Left colon (tissue), 2 donors: Measurements from ENCODE around the gene PRR16. TPM values are rescaled to one million over a fixed set of nuclear protein-coding genes. Genes with fewer than 3 reads are reported as not detected.
"Not testable (repeated sequence)": the region's sequence is repeated elsewhere in the genome, so short reads cannot be mapped to it uniquely, and the experiment has no call there.

ENCODE experiments used
- ATAC-seq: fragments of 200-7000 bp; cut with Tn5 transposase; one replicate; pipeline ENCODE4 v1.9.1; 2020; ENCODE audit warnings: mild to moderate bottlenecking, moderate library complexity
- DNase-seq, 2 donors: peaks; one replicate each; pipeline ENCODE4 v3.0.0-alpha.2; 2020
- intact Hi-C, 2 donors: fragments of 100-400 bp; cut with DNase I in 1 of 2; cut with micrococcal nuclease in 1 of 2; formaldehyde crosslinking; loops; one replicate each; pipeline versions ENCODE4 v1.11.2 to v1.14.0; 2022; cut with DNase I, micrococcal nuclease
- long read RNA-seq: library from polyadenylated mRNA; unstranded; transcript quantifications from one replicate; pipeline ENCODE4 v2.0.0, GENCODE V29; 2021
- total RNA-seq, 2 donors: library from RNA; stranded (reverse); fragmentation: NEBNext Ultra II Directional; extraction: Animal tissue kit (Norgen Biotek cat#: 25700); gene quantifications; one replicate each; pipeline ENCODE4 v1.2.1, GENCODE V29; 2021
- donor health status: DM: no; HTN: no; CAD: no.
- donor health status: DM: yes; HTN: yes; CAD: no.

The PRR16 gene
- 1 to 10 TPM; 1.6 to 2.4 TPM for total RNA-seq
- long read RNA-seq: 0 reads

- ATAC-seq (peak; percentile 83), DNase-seq (peak in 1 of 2 donors; percentile 42)
- intact Hi-C loops: no loop called here
Observed at GRCh38 chr5:120463991-120464626, at the start of gene PRR16. Gene PRR16 (plus strand): TSS chr5:120464300.

- DNase-seq (no peak), ATAC-seq (no peak)
- intact Hi-C loops: no loop called here
Observed at GRCh38 chr5:120415985-120416384, 48.1 kb upstream of the PRR16 start.

- intact Hi-C loops: no loop called here
- DNase-seq (no peak), ATAC-seq (no peak)
Observed at GRCh38 chr5:120419127-120419526, 45.0 kb upstream of the PRR16 start.

GRCh38 chr5:120426633-120427275 lies 37.3 kb upstream of the PRR16 start:
- intact Hi-C loops, DNase-seq, ATAC-seq: not testable (repeated sequence)

- ATAC-seq (no peak), DNase-seq (no peak)
Observed at GRCh38 chr5:120430572-120430971, 33.5 kb upstream of the PRR16 start.

GRCh38 chr5:120432861-120433260 lies 31.2 kb upstream of the PRR16 start:
- intact Hi-C loops: no loop called here
- no peak for ATAC-seq

More at GRCh38 chr5:120430572-120430971, 33.5 kb upstream of the PRR16 start:
- intact Hi-C loops: no loop called here

GRCh38 chr5:120435129-120435528 lies 29.0 kb upstream of the PRR16 start:
- DNase-seq (no peak), ATAC-seq (no peak)
- intact Hi-C loops: no loop called here

More at GRCh38 chr5:120432861-120433260, 31.2 kb upstream of the PRR16 start:
- no peak for DNase-seq

- ATAC-seq (no peak), DNase-seq (no peak)
- intact Hi-C loops: no loop called here
Observed at GRCh38 chr5:120436996-120437395, 27.1 kb upstream of the PRR16 start.

GRCh38 chr5:120442694-120443093 lies 21.4 kb upstream of the PRR16 start:
- DNase-seq (no peak), ATAC-seq (no peak)
- intact Hi-C loops: no loop called here

- DNase-seq (no peak), ATAC-seq (no peak)
- intact Hi-C loops: no loop called here
Observed at GRCh38 chr5:120443607-120444006, 20.5 kb upstream of the PRR16 start.

- no peak for DNase-seq
Observed at GRCh38 chr5:120446068-120446492, 18.0 kb upstream of the PRR16 start.

GRCh38 chr5:120446901-120447300 lies 17.2 kb upstream of the PRR16 start:
- ATAC-seq (no peak), DNase-seq (no peak)
- intact Hi-C loops: no loop called here

More at GRCh38 chr5:120446068-120446492, 18.0 kb upstream of the PRR16 start:
- ATAC-seq: no peak
- intact Hi-C loops: no loop called here

- DNase-seq: no peak
- ATAC-seq: no peak
- intact Hi-C loops: no loop called here
Observed at GRCh38 chr5:120447706-120448239, 16.3 kb upstream of the PRR16 start.

GRCh38 chr5:120449501-120449900 lies 14.6 kb upstream of the PRR16 start:
- no peak for ATAC-seq
- DNase-seq: no peak
- intact Hi-C loops: no loop called here

- intact Hi-C loops: no loop called here
- DNase-seq (no peak), ATAC-seq (no peak)
Observed at GRCh38 chr5:120450910-120451309, 13.2 kb upstream of the PRR16 start.

GRCh38 chr5:120451445-120451844 lies 12.7 kb upstream of the PRR16 start:
- intact Hi-C loops: no loop called here
- DNase-seq: no peak
- no peak for ATAC-seq

- intact Hi-C loops: no loop called here
- DNase-seq (no peak), ATAC-seq (no peak)
Observed at GRCh38 chr5:120452471-120452870, 11.6 kb upstream of the PRR16 start.

- ATAC-seq (no peak), DNase-seq (no peak)
- intact Hi-C loops: no loop called here
Observed at GRCh38 chr5:120454094-120454798, 9.9 kb upstream of the PRR16 start.

- no peak for ATAC-seq
- intact Hi-C loops: no loop called here
Observed at GRCh38 chr5:120456006-120456405, 8.1 kb upstream of the PRR16 start.

More at GRCh38 chr5:120456006-120456405, 8.1 kb upstream of the PRR16 start:
- no peak for DNase-seq
